Activated CD8-positive, alpha-beta memory T cell treated with anti-CD3 and anti-CD28 coated beads for 36 hours (primary cell): ENCODE data around the gene RERE. TPM values are rescaled to one million over a fixed set of nuclear protein-coding genes. Genes with fewer than 3 reads are reported as not detected.

Source experiments
- CTCF ChIA-PET: fragments of 350-600 bp; sonication (Branson Sonifier 250); formaldehyde crosslinking; loops from one replicate; lab custom pipeline; 2021; ENCODE audit warnings: antibody characterized with exemption; lab: Charles Lee
- POLR2A ChIA-PET: fragments of 350-600 bp; sonication (Branson Sonifier 250); formaldehyde crosslinking; loops from one replicate; lab custom pipeline; 2021; ENCODE audit warnings: antibody characterized with exemption; lab: Charles Lee
- total RNA-seq, 2 experiments: library from RNA; stranded (reverse); gene quantifications; one replicate each; pipeline ENCODE4 v1.2.3, GENCODE V29; 2021

The RERE gene
- total RNA-seq, 2 experiments from 2014 or later, result 32.9 to 33.6 TPM

DNA sequence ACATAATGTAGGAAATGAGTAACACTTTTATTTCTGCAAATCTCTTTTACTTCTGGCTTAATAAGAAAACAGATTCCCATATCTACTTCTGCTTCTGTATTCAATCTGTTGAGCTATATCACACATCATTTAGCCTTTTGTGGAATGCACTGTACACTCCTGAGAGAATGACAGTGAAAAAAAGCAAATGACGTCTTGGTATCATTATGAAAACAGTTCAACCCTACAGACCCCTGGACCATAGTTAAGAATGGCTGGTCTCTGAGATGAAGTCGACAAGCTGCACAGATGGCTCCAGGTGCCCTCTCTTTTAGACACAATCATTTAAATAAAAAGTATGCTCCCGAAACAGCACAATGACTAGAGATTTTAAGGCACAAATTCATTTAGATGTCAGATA, 247.0 kb downstream of the RERE start:
- ChIA-PET CTCF (interaction anchor here (1.0 to 1.2 kb wide), 2 partner anchors 9 to 279 kb away, joined by 3 to 6 read pairs; no protein-coding TSS in a partner anchor), POLR2A (no interaction called here)

GRCh38 chr1:8569242-8569641, 248.2 kb downstream of the RERE start:
- ChIA-PET CTCF (interaction anchor here (0.7 to 1.4 kb wide), 4 partner anchors 88 to 280 kb away, joined by 3 read pairs; no protein-coding TSS in a partner anchor), POLR2A (interaction anchor here (0.6 kb wide), 1 partner anchor 79 kb away, joined by 3 read pairs; no protein-coding TSS in a partner anchor)

- ChIA-PET POLR2A (interaction anchor here (0.6 kb wide), 1 partner anchor 80 kb away, joined by 3 read pairs; no protein-coding TSS in a partner anchor), CTCF (interaction anchor here (0.7 to 1.4 kb wide), 4 partner anchors 88 to 280 kb away, joined by 3 read pairs; no protein-coding TSS in a partner anchor)
Observed at GRCh38 chr1:8568837-8569236, 248.6 kb downstream of the RERE start.

DNA sequence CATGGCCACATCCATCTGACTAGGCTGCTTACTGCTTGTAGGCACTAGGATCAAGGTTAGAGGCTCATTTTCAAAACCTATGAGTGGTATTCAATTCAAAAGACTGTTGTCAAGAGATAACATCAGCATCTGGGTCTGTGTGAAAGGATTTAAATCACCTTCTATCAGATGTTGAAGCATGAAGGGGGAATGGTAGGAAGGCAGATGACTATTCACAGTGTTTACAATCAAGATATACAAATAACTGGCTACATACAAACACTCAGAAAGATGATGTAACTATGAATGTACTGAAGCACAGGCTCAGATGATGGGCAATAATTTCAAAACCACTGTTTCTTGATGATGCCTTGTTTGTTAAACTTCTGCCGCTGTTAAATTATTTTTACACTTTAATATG, 250.3 kb downstream of the RERE start:
- CTCF ChIA-PET, result no interaction called here
- POLR2A ChIA-PET, result no interaction called here

DNA sequence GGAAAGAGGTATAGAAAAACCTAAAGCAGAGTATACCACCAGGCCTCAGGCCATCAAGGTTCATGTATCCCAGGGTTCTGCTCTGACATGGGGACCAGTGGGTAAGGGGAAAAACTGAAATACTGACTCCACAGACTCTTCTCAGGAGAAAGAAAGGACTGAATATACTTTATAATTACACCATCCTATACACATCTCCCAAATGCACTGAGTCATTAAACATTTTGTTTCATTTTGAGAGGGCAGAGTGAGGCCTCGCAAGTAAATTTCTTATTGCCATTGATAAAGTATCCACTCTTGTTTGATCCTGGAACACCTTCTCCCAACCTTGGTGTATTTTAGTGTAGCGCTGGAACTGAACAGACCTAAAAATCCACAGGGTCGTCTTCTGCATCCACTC, 251.6 kb downstream of the RERE start:
- CTCF ChIA-PET, result interaction anchor here (1.6 kb wide), 1 partner anchor 160 kb away, joined by 5 read pairs; no protein-coding TSS in a partner anchor
- POLR2A ChIA-PET, result no interaction called here

DNA sequence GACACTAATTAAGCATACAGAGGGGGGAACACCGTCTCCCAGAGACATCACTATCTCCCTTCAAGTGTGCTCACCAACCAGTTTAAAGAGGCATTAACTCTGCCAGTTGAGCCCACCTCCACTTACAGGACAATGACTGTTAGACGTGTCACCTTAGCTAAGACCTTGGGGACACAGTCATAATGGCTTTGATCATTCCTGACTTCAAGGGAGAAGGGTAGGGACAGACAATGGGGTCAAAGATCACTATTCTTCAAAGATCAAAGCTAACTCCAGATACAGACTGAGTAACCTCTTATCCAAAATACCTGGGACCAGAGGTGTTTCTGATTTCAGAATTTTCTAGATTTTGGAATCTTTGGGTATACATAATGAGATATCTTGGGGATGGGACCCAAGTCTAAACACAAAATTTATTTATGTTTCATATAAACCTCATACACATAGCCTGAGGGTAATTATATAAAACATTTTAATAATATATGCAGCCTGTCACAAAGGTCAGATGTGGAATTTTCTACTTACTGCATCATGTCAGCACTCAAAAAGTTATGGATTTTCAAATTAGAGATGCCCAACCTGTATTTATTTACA, 253.4 kb downstream of the RERE start:
- POLR2A ChIA-PET, result no interaction called here
- CTCF ChIA-PET, result interaction anchor here (1.4 kb wide), 1 partner anchor 162 kb away, joined by 5 read pairs; no protein-coding TSS in a partner anchor

DNA sequence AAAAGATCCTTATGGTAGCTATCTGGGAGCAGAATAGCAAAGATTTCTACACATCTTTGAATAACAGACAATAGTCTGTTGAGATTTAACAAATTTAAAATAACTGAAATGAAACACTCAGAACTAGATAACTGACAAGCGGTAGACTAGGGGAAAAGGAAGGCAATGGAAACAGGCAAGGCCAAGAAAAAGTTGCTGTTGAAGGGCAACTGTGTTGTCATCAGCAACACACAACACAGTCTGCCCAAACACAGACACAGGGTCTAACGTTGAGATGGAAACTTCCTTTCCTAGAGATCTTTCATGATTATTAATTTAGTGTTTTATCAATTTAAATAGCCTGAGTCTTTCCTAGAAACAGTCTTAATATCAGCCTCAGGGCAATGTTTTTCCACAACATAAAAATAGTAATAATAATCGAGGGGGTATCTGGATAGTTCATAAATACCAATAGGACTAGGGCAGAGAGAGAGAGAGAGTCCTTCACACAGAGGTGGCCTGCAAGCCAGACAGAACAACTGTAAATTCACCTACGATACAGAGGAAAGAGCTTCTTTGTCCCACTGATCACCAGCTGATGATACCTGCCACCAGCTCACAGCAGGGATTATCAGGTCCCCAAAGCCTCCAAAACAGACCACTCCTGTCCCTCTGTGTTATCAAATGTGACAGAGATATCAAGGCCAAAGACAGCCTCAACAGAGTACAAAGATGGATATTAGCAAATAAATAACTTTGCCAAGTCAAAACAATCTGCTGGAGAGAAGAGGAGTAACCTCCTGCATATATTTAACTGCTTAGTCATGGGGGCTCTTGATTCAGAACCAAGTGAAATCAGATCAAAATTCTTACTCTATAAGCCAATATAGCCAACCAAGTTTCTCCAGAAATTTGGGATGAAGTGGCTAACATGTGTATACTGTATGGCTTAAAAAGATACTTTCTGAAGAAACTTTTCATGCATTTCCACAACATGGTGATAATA, 254.3 kb downstream of the RERE start:
- POLR2A ChIA-PET, result interaction anchor here (0.6 kb wide), 1 partner anchor 40 kb away, joined by 3 read pairs; no protein-coding TSS in a partner anchor
- CTCF ChIA-PET, result interaction anchor here (0.6 to 2.8 kb wide), 5 partner anchors 107 to 1388 kb away, joined by 3 to 15 read pairs (median 5); no protein-coding TSS in a partner anchor

DNA sequence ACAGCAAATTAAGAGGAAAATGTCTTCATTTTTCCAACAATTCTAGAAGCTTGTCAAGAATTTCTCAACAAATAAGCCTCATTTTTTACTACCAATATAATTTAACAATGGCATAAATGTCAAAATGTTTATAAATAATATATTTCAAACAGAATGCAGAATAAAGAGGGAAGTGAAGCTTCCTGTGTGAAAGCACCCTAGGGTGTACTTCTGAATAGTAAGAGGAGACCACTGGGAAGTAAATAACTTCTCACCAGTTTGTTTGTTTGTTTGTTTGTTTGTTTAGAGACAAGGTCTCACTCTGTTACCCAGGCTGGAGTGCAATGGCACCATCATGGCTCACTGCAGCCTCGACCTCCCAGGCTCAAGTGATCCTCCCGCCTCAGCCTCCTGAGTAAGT, 255.2 kb downstream of the RERE start:
- ChIA-PET POLR2A (interaction anchor here (0.6 kb wide), 1 partner anchor 41 kb away, joined by 3 read pairs; no protein-coding TSS in a partner anchor), CTCF (interaction anchor here (0.6 to 2.8 kb wide), 7 partner anchors 8 to 1389 kb away, joined by 3 to 15 read pairs (median 6); no protein-coding TSS in a partner anchor)

DNA sequence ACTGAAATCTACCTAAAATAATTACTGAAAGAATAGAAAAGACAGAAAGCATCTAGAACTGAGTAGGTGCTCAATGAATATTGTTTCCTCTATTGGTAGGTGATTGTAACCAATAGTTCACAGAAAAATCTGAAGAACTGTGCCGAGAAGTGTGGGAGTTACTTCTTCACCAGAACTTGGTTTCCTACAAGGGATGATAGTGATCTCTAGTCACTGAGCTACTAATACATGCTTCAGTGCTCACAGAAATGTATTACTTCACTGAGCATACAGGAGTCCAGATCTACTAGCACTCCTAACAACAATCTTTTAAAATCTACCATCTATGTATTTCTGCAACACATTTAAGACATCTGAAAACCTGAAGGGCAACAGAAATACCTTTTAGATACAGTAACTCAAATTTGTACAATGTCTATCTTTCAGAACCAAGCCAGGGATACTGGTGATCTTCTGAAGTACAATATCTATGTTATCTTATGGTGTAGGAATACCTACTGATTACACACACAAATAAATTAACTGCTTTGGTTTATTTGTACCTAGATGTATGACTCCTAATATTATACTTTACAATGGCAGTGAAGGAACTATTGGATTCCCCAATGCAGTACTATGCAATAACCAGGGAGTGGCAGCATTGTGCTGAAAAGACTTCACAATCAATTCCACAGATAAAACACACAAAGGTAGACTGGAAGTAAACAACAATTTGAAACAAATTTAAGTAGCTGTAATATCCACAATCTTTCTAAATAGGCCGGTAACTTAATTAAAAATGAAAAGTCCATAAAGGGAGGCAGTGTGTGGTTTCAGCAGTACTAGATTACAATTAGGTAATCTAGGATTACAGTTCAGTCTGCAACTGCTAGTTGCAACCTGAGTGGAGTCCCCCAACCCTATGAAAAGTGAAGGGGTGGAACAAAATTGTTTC, 256.6 kb downstream of the RERE start:
- CTCF ChIA-PET, result interaction anchor here (0.6 to 2.8 kb wide), 14 partner anchors 9 to 288 kb away, joined by 3 to 15 read pairs (median 3); no protein-coding TSS in a partner anchor
- POLR2A ChIA-PET, result no interaction called here

- POLR2A ChIA-PET, result no interaction called here
- CTCF ChIA-PET, result interaction anchor here (1.8 to 2.8 kb wide), 4 partner anchors 19 to 166 kb away, joined by 4 to 15 read pairs (median 10); no protein-coding TSS in a partner anchor
Observed at GRCh38 chr1:8560035-8560434, 257.4 kb downstream of the RERE start.

- ChIA-PET CTCF (interaction anchor here (1.7 kb wide), 1 partner anchor 148 kb away, joined by 5 read pairs; no protein-coding TSS in a partner anchor), POLR2A (interaction anchor here (0.6 kb wide), 1 partner anchor 161 kb away, joined by 3 read pairs; no protein-coding TSS in a partner anchor)
Observed at GRCh38 chr1:8555582-8555981, 261.9 kb downstream of the RERE start.

- CTCF ChIA-PET, result interaction anchor here (1.7 kb wide), 1 partner anchor 148 kb away, joined by 5 read pairs; no protein-coding TSS in a partner anchor
- POLR2A ChIA-PET, result interaction anchor here (0.6 kb wide), 1 partner anchor 161 kb away, joined by 3 read pairs; no protein-coding TSS in a partner anchor
Observed at GRCh38 chr1:8554956-8555534, 262.4 kb downstream of the RERE start.

DNA sequence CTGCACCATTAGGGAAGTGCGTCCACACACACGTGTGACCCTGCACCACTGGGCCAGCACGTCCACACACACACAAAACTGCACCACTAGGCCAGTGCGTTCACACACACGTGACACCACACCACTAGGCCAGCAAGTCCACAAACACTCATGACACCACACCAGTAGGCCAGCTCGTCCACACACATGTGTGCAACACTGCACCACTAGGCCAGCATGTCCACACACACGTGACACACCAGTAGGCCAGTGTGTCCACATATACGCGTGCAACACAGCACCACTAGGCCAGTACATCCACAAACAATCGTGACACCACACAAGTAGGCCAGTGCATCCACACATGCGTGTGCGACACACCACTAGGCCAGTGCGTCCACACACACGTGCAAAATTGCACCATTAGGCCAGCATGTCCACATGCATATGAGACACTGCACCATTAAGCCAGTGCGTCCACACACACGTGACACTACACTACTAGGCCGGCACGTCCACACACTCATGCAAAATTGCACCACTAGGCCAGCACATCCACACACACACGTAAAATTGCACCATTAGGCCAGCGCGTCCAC, 264.5 kb downstream of the RERE start:
- POLR2A ChIA-PET, result no interaction called here

DNA sequence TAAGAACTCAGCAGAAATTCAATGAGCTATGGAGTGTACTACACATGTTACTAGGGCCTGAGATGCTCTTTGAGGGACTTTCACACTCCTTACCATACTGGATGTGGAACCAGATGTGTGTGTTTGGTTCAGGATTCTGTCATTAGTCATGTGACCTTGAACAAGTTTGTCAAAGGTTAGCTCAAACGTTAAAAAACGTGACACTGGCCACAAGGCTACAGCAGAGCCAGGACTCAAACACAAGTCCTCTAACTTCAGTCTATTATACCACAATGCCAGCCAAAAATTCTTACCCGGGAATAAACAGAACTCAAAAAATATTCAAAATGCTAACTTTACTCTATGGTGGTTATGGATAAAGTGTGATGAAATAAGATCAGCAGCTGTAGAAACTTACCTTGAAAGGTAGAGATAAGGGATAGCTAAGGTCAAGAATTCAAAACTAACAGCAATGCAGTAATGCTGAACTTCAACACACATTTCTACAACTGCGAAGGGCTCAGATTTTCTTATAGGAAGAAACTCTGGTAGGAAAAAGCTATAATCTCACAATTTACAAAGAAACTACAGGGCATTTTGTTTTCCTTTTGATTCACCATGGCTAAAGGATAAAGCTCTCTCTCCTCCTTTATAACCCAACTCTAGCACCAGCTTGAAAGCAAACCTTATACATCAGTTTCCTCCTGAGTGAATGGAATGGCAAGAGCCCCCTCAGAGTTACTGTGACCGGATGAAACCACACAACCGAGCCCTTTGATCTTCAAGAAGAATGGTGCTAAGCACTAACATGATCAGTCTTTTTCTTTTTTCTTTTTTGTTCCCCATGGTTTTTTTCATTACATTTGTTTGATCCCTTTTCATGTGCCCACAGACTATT, 265.6 kb downstream of the RERE start:
- POLR2A ChIA-PET, result no interaction called here
- CTCF ChIA-PET, result interaction anchor here (0.8 to 1.0 kb wide), 2 partner anchors 10 to 133 kb away, joined by 3 read pairs; no protein-coding TSS in a partner anchor

More for the DNA sequence above, 264.5 kb downstream of the RERE start:
- CTCF ChIA-PET, result no interaction called here

DNA sequence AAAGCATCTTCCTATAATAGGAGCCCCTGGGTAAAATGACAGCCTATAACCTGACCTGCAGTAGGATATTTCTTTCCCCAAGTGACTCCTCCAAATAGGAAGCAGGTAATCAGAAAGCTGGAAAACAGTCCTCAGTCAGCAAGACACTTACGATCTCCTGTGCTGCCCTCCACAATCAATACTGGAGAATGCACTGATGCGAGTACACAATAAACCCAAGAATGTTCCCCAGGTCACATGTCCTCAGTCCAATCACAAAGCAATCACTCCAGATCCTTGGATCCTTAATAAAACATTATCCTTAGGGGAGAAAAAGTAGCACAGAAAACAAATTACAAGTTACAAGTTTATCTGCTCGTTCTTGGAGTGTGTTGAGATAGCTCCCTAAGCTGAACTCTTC, 266.4 kb downstream of the RERE start:
- POLR2A ChIA-PET, result no interaction called here
- CTCF ChIA-PET, result interaction anchor here (1.0 kb wide), 1 partner anchor 134 kb away, joined by 3 read pairs; no protein-coding TSS in a partner anchor

DNA sequence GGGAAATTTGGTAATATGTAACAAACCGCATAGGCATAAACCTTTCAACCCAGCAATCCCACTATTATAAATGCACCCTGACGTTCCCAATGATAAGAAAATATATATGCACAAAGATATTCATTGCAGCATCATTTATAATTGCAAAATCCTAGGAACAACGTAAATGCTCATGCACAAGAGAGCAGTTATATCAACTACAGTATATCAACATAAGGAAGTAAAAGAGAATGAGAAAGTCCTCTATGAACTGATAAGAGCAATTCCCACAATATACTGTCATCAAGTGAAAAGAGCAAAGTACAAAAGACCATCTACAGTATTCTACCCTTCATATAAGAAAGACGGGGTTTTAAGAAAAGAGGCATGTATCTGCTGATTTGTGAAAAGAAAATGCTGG, 269.6 kb downstream of the RERE start:
- ChIA-PET CTCF (no interaction called here), POLR2A (no interaction called here)
